SJCRH30 (cell line): ENCODE measurements around the gene MORN5. TPM values are rescaled to one million over a fixed set of nuclear protein-coding genes. Genes with fewer than 3 reads are reported as not detected.

Experiments used
- DNase-seq, 2 experiments: peaks; one replicate each; pipeline ENCODE4 v3.0.0-alpha.2; 2015 to 2020
- H3K27ac ChIP-seq: fragments of 250-450 bp; sonication (Bioruptor Pico); 2 replicates; pipeline ENCODE4 v1.5.1; 2020; ENCODE audit warnings: mild to moderate bottlenecking, moderate library complexity
- H3K27me3 ChIP-seq: fragments of 250-450 bp; sonication (Bioruptor Pico); 2 replicates; pipeline ENCODE4 v1.5.1; 2020; ENCODE audit warnings: mild to moderate bottlenecking, moderate library complexity
- H3K36me3 ChIP-seq: fragments of 250-450 bp; sonication (Bioruptor Pico); 2 replicates; pipeline ENCODE4 v1.5.1; 2020; ENCODE audit warnings: mild to moderate bottlenecking, moderate library complexity
- H3K4me1 ChIP-seq: fragments of 250-450 bp; sonication (Bioruptor Pico); 2 replicates; pipeline ENCODE4 v1.5.1; 2020; ENCODE audit warnings: mild to moderate bottlenecking, moderate library complexity
- H3K4me3 ChIP-seq: fragments of 250-450 bp; sonication (Bioruptor Pico); 2 replicates; pipeline ENCODE4 v1.5.1; 2020; ENCODE audit warnings: mild to moderate bottlenecking, moderate library complexity
- H3K9me3 ChIP-seq: fragments of 250-450 bp; sonication (Bioruptor Pico); replicated peaks from 2 replicates; pipeline ENCODE4 v1.5.1; 2020; ENCODE audit warnings: mild to moderate bottlenecking, moderate library complexity
- total RNA-seq: library from RNA; depleted of rRNA; stranded (reverse); fragments of >200 nt; shearing (Covaris generic); gene quantifications from 2 replicates; pipeline ENCODE4 v1.2.3, GENCODE V29; 2014

Gene MORN5
- total RNA-seq, 1 experiment from 2014 or later: not detected

DNA sequence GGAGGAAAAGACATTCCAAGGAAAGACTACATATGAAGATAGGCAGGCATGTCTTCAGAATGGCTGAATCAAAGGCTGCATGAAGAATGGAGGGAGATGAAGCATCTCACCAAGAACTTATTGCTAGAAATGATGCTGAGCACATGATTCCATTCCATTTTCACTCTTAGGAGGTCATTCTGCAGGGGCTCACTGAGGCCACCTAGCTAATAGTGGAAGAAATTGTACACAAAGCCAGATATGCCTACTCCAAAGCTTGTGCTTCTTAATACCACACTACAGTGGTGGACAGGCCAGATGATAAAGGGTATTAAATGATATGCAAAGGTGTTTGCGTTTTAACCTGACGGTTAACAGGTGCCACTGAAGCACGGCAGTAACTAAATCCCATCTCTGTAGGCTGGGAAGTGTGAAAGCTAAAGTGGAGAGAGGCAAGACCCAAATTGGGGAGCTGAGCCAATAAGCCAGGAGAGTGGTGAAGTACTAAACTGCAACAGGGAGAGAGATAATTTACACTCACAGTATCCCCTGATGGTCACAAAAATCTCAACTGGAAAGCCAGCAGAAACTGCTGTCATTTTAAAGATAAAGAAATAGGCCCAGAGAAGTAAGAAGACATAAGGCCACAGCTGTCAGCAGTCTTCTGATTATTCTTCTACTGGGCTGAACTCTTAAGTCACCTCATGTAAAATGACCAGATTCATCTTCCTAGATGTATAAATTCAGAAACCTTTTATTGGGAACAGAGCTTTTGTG is 14.7 kb upstream of the MORN5 start:
- Histone ChIP-seq H3K4me3 (no peak overlapping the region), H3K4me1 (no peaks in the 10 kb centered on the region), H3K9me3 (no peaks in the 10 kb centered on the region), H3K27me3 (no peaks in the 10 kb centered on the region), H3K36me3 (peaks cover 67% of the 10 kb centered on the region), H3K27ac (no peak overlapping the region)
- DNase-seq: no peak

DNA sequence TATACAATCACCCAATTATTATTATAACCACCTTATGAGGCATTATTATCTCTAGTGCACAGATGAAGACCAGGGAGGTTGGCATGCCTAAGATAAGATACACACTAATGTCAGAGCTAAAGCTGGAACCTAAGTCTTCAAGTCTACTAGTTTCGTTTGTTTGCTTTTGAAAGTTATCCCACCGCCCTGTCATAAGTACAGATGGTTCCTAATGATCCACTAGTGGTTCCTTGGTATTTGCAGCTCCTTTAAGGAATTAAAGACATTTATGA is 14.2 kb upstream of the MORN5 start:
- Histone ChIP-seq H3K4me3 (no peak overlapping the region), H3K9me3 (no peaks in the 10 kb centered on the region), H3K4me1 (no peaks in the 10 kb centered on the region), H3K27me3 (no peaks in the 10 kb centered on the region), H3K27ac (no peak overlapping the region), H3K36me3 (peaks cover 69% of the 10 kb centered on the region)
- no peak for DNase-seq

DNA sequence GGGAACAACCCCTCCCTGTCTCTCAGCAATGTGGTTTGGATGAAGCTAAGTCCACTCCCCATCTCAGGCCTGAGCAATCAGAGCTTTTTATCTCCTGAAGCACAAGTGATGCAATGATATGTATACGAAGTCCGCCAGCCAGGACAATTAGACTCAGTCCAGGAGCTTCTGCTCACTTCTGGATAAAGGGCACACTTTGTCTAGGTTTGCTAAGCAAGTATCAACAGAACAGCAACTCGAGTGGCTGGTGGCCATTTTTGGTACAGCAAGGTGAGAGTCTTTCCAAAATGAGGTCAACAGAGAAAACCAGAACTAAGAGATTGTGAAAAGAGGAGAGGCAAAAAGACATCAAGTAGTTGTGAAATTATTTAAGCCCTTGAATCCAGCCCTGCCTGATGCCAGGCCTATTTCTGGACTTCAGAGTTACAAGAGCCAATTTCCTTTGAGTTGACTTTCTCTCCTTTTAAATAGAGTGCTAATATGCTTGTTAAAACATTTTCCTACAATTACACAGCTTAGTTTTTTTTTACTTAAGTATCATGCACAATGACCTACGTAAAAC is 8.4 kb upstream of the MORN5 start:
- no peaks in the 10 kb centered on the region for H3K4me1 ChIP-seq
- DNase-seq: no peak
- no peaks in the 10 kb centered on the region for H3K27me3 ChIP-seq
- peaks cover 45% of the 10 kb centered on the region for H3K36me3 ChIP-seq
- no peak overlapping the region for H3K4me3 ChIP-seq
- H3K27ac ChIP-seq: no peak overlapping the region
- H3K9me3 ChIP-seq: no peaks in the 10 kb centered on the region; the same call in 1 of the 2 replicates

DNA sequence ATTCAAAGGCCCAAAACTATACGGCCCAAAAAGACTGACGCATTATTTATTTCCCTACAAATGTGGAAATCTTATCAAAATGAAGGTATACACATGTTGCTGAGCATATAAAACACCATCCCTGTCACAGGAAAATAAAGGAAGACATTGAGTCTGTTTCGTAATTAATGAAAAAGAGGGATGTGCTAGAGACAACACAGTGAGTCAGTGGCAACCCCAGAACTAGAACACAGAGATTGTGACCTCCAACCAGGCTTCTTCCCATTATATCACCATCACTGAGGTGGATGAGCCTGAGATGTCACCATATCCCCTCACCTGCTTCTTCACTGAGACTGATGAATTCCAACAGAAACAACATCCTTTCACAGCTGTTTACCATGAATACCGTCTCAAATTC is 3.9 kb upstream of the MORN5 start:
- Histone ChIP-seq H3K36me3 (peaks cover 13% of the 10 kb centered on the region), H3K27me3 (no peaks in the 10 kb centered on the region)

DNA sequence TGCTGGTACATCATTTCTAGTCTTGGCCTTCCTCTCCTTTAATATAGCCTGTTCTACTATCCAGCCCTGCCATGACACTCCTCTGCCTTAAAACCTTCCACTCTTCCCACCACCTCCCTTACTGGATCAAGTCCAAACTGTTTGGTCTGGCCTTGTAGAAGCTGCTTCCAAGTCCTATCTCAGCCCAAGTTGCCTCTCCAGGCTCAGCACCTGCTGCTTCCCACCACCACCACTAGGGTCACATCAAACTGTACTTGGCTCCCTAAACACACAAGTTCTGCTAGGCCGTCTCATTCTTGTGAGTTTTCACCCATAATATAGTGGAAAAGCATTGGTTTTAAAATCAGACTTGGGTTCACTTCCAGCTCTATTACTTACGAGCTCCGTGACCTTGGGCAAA is 1.5 kb upstream of the MORN5 start:
- Histone ChIP-seq H3K4me1 (no peaks in the 10 kb centered on the region), H3K4me3 (no peak overlapping the region), H3K27me3 (no peaks in the 10 kb centered on the region), H3K9me3 (peaks cover 3% of the 10 kb centered on the region; the same call in 1 of the 2 replicates), H3K27ac (no peak overlapping the region), H3K36me3 (no peaks in the 10 kb centered on the region)
- DNase-seq: peak; percentile 46 to 65

More for the DNA sequence above, 3.9 kb upstream of the MORN5 start:
- Histone ChIP-seq H3K4me3 (no peak overlapping the region), H3K27ac (no peak overlapping the region), H3K4me1 (no peaks in the 10 kb centered on the region), H3K9me3 (no peaks in the 10 kb centered on the region; the same call in 1 of the 2 replicates)
- peak in 1 of 2 experiments; percentile 15 for DNase-seq

DNA sequence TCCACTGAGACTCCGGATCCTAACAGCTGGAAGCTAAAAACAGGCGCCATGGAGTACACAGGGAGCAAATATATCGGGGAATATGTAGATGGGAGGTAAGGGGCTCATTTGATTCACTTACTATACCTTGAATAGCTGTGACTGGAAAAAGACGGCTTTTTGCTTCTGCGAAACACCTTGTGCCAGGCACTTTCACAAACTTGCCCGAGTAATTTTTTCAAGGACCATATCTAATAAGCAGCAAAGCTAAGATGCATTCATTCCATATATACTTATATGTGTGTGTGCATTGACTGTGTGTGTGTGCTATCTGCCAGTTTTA is 178 bp downstream of the MORN5 start:
- Histone ChIP-seq H3K4me3 (peak overlapping the region; percentile 85), H3K27me3 (no peaks in the 10 kb centered on the region), H3K9me3 (0 out of 2 replicates have a peak, but pooled peaks cover 3% of the 10 kb centered on the region), H3K27ac (no peak overlapping the region), H3K4me1 (no peaks in the 10 kb centered on the region), H3K36me3 (no peaks in the 10 kb centered on the region)
- no peak for DNase-seq

DNA sequence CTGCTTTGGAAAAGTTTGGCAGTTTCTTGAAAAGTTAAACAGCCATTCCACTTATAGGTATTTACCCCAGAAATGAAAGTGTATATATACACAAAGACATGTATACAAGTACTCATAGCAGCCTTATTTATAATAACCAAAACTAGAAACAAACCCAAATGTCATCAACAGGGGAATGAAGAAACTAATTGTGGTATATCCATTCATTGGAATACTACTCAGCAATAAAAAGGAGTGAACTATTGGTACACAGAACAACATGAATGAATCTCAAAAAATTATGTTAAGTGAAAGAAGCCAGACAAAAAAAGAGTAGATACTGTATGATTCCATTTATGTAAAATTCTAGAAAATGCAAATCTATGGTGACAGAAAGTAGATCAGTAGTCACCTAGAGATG is 2.7 kb downstream of the MORN5 start:
- Histone ChIP-seq H3K9me3 (0 out of 2 replicates have a peak, but pooled peaks cover 3% of the 10 kb centered on the region), H3K36me3 (no peaks in the 10 kb centered on the region), H3K27ac (no peak overlapping the region), H3K4me3 (no peak overlapping the region), H3K27me3 (no peaks in the 10 kb centered on the region), H3K4me1 (no peaks in the 10 kb centered on the region)
- DNase-seq: no peak

DNA sequence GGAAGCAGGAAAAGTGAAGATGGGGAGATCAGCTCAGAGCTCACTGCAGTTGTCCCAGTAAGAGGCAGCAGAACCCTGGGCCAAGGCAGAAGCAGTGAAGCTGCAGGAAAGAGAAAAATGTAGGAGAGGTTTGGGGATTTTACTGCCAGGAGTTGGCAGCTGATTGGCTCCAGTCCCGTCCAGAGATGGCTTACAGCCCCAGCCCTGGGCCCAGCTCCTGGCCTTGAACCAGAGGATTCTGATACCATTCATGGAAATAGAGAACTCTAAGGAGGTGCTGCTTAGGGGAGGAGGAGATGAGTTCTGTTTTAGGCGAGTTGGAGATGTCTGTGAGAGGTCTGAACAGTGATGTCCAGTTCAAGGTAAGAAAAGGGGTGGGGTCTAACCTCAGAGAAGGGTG is 4.6 kb downstream of the MORN5 start:
- H3K27me3 ChIP-seq: no peaks in the 10 kb centered on the region

DNA sequence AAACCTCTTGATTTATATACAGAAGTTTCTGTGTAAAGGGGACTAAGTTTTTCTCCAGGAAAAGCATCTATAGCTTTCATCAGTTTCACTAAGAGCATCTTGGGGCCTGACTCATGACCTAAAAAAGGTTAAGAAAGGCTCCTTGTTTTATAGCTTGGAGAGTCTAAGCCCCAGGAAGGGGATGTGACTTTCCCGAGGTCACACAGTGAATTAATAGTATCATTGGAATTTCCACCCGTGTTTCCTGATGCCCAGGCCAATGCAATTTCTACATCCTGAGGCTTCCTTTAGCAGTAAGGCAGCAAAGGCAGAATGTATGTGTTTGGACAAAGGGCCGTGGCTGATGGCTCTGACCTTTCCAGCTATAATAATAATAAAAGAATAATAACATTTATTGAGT is 8.6 kb downstream of the MORN5 start:
- Histone ChIP-seq H3K27ac (no peak overlapping the region), H3K4me3 (no peak overlapping the region), H3K36me3 (no peaks in the 10 kb centered on the region), H3K27me3 (peaks cover 10% of the 10 kb centered on the region), H3K9me3 (no peaks in the 10 kb centered on the region), H3K4me1 (no peaks in the 10 kb centered on the region)
- no peak for DNase-seq

More for the DNA sequence above, 4.6 kb downstream of the MORN5 start:
- Histone ChIP-seq H3K4me1 (no peaks in the 10 kb centered on the region), H3K36me3 (no peaks in the 10 kb centered on the region), H3K27ac (no peak overlapping the region), H3K9me3 (0 out of 2 replicates have a peak, but pooled peaks cover 3% of the 10 kb centered on the region), H3K4me3 (no peak overlapping the region)
- no peak for DNase-seq

DNA sequence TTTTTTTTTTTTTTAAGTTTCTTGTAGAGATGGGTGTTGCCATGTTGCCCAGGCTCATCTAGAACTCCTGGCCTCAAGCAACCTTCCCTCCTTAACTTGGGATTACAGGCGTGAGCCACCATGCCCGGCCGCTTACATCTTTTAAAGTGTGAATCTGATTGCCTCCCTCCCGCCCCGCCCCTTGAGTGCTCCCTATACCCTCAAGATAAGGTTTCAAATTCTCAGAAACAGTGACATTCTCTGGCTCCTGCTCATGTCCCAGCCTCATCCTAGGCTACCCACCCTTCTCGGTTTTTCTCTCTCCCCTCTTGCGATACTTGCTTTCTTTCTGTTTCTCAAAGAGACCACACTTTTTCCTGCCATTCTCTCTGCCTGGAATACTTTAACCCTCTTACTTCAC is 12.4 kb downstream of the MORN5 start:
- DNase-seq: no peak
- H3K27ac ChIP-seq: no peak overlapping the region
- H3K4me3 ChIP-seq: no peak overlapping the region
- no peaks in the 10 kb centered on the region for H3K9me3 ChIP-seq
- no peaks in the 10 kb centered on the region for H3K36me3 ChIP-seq
- peaks cover 13% of the 10 kb centered on the region for H3K27me3 ChIP-seq
- no peaks in the 10 kb centered on the region for H3K4me1 ChIP-seq

DNA sequence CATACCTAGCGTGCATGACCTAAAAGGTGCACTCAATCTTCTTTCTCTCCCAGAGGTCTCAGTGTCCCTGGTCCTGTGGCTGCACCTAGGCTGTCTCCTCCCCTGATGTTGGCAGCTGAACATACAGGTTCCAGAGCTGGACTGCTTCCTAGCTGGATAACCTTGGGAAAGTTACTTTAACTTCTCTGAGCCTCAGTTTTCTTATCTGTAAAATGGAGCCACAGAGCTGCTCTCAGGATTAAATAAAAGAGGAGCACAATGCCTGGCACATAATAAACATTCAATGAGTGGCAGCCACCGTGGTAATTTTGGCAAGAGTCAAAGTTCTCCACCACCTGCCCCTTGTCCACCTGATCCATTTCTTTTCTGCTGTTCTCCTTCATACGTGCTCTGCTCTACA is 14.0 kb downstream of the MORN5 start:
- Histone ChIP-seq H3K36me3 (no peaks in the 10 kb centered on the region), H3K4me3 (no peak overlapping the region), H3K27ac (no peak overlapping the region), H3K27me3 (peaks cover 13% of the 10 kb centered on the region), H3K4me1 (no peaks in the 10 kb centered on the region), H3K9me3 (no peaks in the 10 kb centered on the region)
- no peak for DNase-seq

DNA sequence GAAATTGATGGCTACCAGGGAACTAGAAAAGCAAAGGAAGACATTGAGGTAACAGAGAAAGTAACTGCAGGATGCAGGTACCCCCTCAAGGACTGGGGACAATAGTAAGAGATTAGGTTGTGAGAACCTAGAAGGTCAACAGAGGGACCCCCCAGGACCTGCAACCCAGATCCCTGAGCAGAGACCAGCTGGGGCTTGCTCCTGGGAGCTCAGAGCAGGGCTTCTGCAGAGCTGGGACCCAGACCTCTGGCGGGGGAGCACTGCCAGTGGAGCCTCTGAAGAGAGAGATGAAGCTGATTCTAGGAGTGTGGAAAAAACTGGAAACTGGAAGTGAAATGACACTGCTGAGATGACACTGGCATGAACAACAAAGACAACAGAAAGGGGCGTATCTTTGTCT is 17.2 kb downstream of the MORN5 start:
- no peak overlapping the region for H3K27ac ChIP-seq

DNA sequence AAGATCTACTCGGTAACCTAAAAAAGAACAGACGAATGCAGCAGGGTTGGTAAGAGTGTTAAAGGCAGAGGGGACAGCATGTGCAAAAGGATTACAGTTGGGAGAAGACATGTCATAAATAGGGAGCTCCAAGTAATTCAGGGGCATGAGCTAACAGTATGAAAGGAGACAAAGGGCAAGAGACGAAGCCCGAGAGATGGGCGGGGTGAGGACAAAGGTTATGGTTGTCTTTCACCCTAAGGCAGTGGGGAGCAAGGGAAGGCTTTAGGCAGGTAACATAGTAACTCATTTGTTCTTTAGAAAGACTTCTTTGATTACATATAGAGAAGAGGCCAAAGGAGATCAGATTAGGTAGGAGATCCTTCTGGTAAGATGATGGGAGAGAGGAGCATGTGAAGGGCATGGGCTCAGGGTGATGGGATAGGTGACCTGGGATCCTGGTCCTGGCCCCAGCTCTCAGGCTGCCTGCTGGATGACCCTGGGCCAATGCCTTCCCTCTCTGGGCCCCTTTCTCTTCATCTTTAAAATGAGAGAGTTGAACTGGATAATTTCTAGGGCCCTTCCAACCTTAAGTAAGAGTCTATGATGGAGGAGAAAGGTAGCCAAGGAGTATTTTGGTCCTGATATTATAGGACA is 19.5 kb downstream of the MORN5 start:
- Histone ChIP-seq H3K9me3 (no peaks in the 10 kb centered on the region), H3K4me3 (no peak overlapping the region), H3K27ac (no peak overlapping the region), H3K36me3 (no peaks in the 10 kb centered on the region), H3K27me3 (peaks cover 2% of the 10 kb centered on the region; the same call in 1 of the 2 replicates), H3K4me1 (peaks cover 5% of the 10 kb centered on the region; the same call in 1 of the 2 replicates)
- DNase-seq: no peak

More for the DNA sequence above, 17.2 kb downstream of the MORN5 start:
- peaks cover 5% of the 10 kb centered on the region; the same call in 1 of the 2 replicates for H3K4me1 ChIP-seq
- H3K27me3 ChIP-seq: peaks cover 6% of the 10 kb centered on the region; the same call in 1 of the 2 replicates
- no peak overlapping the region for H3K4me3 ChIP-seq
- no peaks in the 10 kb centered on the region for H3K9me3 ChIP-seq
- DNase-seq: no peak
- no peaks in the 10 kb centered on the region for H3K36me3 ChIP-seq

DNA sequence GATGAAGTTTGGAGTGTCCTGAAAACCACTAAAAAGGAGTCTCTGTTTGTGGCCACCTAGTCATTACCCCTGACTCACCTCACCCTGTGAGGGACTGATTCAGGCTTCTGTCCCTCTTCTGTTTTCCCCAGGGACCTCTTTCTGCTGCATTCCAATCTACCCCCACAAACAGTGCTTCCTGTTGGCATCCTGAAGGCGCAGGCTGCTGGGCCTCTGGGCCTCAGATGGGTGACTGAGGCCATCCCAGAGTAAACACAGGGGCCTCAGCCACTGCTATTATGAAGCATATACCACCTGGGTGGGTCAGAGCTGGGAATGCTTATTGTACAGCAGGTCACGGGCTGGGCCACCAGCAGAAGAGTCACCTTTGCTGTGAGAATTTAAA is 20.0 kb downstream of the MORN5 start:
- DNase-seq: peak; percentile 31 to 43
- Histone ChIP-seq H3K4me3 (no peak overlapping the region), H3K9me3 (no peaks in the 10 kb centered on the region), H3K27ac (no peak overlapping the region), H3K36me3 (no peaks in the 10 kb centered on the region), H3K4me1 (peaks cover 5% of the 10 kb centered on the region; the same call in 1 of the 2 replicates), H3K27me3 (peaks cover 2% of the 10 kb centered on the region; the same call in 1 of the 2 replicates)

DNA sequence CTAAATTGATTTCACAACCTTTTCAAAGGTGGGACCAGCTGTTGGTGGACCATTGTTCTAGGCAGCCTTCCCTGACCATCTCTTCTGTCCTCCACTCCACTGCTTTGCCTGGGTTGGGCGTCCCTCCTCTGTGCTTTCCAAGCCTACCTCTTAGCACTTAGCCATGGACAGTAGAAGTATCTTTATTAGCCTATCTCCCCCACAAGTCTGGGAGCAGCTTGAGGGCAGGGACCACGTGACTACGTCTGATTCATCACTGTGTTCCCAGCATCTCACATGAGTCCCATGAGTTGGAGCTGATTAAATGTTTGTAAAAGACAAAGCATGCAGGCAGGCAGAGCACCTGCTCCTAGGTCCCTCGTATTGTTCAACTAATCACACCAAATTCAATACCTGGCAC is 20.9 kb downstream of the MORN5 start:
- H3K4me1 ChIP-seq: peaks cover 5% of the 10 kb centered on the region; the same call in 1 of the 2 replicates

More for the DNA sequence above, 20.9 kb downstream of the MORN5 start:
- DNase-seq: peak; percentile 40 to 55
- no peaks in the 10 kb centered on the region for H3K36me3 ChIP-seq
- H3K27ac ChIP-seq: no peak overlapping the region
- no peaks in the 10 kb centered on the region for H3K9me3 ChIP-seq
- peaks cover 2% of the 10 kb centered on the region; the same call in 1 of the 2 replicates for H3K27me3 ChIP-seq
- no peak overlapping the region for H3K4me3 ChIP-seq
